Osteocyte (in vitro differentiated cells): ENCODE measurements around the gene PPP1R2C. TPM values are rescaled to one million over a fixed set of nuclear protein-coding genes. Genes with fewer than 3 reads are reported as not detected.

ENCODE experiments used
- DNase-seq: peaks from one replicate; pipeline ENCODE4 v3.0.0; 2021; ENCODE audit warnings: mixed read lengths; ENCODE audit not compliant: unreplicated experiment; ENCODE audit errors: extremely low spot score
- H3K27ac Mint-ChIP-seq: one replicate; pipeline ENCODE4 v1.8.0; 2021; ENCODE audit warnings: mild to moderate bottlenecking, mixed read lengths; ENCODE audit not compliant: unreplicated experiment
- H3K27me3 Mint-ChIP-seq: one replicate; pipeline ENCODE4 v1.8.0; 2021; ENCODE audit warnings: mixed read lengths; ENCODE audit not compliant: unreplicated experiment
- H3K36me3 Mint-ChIP-seq: one replicate; pipeline ENCODE4 v1.8.0; 2021; ENCODE audit warnings: mixed read lengths; ENCODE audit not compliant: unreplicated experiment
- H3K4me1 Mint-ChIP-seq: one replicate; pipeline ENCODE4 v1.8.0; 2021; ENCODE audit warnings: mixed read lengths; ENCODE audit not compliant: unreplicated experiment
- H3K4me3 Mint-ChIP-seq: one replicate; pipeline ENCODE4 v1.8.0; 2021; ENCODE audit warnings: mild to moderate bottlenecking, moderate library complexity, mixed read lengths; ENCODE audit not compliant: unreplicated experiment
- H3K9me3 Mint-ChIP-seq: one replicate; pipeline ENCODE4 v1.8.0; 2021; ENCODE audit warnings: mixed read lengths; ENCODE audit not compliant: unreplicated experiment
- long read RNA-seq: library from polyadenylated mRNA; unstranded; transcript quantifications from one replicate; pipeline ENCODE4 v2.0.0, GENCODE V29; 2021
- total RNA-seq: library from RNA; stranded (reverse); gene quantifications from 2 replicates; pipeline ENCODE4 v1.2.1, GENCODE V29; 2021
- TF ChIP-seq, protein P1 (sequence below): fragments of 200-600 bp; sonication (generic); IDR thresholded peaks from 2 replicates; pipeline ENCODE4 v1.5.0; 2021; ENCODE audit warnings: antibody characterized with exemption, mild to moderate bottlenecking, moderate library complexity

The PPP1R2C gene
- total RNA-seq: not detected in 2 replicates
- long read RNA-seq: 0 reads

DNA sequence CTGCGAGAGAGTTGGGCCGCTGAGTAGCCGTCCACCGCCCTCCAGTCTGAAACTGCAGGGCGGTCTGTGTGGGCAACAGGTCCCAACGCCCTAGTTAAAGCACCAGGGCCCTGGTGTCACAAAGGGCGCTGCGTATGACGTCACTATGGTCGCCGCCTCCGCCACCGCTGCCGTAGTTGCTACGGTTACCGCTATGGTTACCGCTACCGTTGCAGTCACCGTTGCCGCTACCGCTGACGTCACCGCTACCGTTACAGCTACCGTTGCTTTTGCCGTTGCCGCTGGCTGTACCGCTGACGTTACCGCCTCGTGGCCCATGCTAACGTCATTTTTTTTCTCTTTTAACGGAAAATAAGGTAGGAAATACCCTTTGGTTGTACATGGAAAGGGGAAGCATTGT, at the start of gene PPP1R2C:
Gene PPP1R2C, minus strand, starts transcription at position 68 of the 400 bp plus-strand sequence. CDS start 84 bp downstream, outside the sequence.
- TF ChIP-seq, protein P1, sequence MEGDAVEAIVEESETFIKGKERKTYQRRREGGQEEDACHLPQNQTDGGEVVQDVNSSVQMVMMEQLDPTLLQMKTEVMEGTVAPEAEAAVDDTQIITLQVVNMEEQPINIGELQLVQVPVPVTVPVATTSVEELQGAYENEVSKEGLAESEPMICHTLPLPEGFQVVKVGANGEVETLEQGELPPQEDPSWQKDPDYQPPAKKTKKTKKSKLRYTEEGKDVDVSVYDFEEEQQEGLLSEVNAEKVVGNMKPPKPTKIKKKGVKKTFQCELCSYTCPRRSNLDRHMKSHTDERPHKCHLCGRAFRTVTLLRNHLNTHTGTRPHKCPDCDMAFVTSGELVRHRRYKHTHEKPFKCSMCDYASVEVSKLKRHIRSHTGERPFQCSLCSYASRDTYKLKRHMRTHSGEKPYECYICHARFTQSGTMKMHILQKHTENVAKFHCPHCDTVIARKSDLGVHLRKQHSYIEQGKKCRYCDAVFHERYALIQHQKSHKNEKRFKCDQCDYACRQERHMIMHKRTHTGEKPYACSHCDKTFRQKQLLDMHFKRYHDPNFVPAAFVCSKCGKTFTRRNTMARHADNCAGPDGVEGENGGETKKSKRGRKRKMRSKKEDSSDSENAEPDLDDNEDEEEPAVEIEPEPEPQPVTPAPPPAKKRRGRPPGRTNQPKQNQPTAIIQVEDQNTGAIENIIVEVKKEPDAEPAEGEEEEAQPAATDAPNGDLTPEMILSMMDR: no peak
- Mint-ChIP-seq H3K27ac (no peak within 1 kb of the TSS), H3K36me3 (no peaks in the 10 kb centered on the region), H3K4me3 (no peak within 1 kb of the TSS), H3K27me3 (no peaks in the 10 kb centered on the region), H3K4me1 (no peaks in the 10 kb centered on the region), H3K9me3 (peaks cover 22% of the 10 kb centered on the region)
- no peak for DNase-seq

DNA sequence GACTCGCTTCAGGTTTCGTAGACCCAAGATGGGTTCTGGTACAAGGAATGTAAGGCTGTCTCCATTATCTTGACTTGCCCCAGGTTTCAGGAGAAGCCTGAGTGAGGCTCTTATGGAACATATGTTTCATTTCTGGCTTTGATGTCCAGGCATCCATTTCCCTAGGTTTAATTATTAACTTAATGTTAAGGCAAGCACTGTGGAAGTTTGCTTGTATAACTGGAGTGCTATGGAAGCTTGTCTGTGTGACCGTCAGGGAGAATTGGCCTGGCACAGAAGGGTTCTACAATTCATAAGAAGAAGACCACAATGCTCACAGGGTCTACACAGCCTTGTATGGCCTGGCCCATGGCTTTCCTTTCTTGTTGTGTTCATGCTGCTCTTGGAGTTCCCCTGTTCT, 47.2 kb upstream of the PPP1R2C start:
- no peaks in the 10 kb centered on the region for H3K36me3 Mint-ChIP-seq
- H3K27ac Mint-ChIP-seq: no peak overlapping the region
- no peaks in the 10 kb centered on the region for H3K4me1 Mint-ChIP-seq
- H3K27me3 Mint-ChIP-seq: no peaks in the 10 kb centered on the region
- TF ChIP-seq, protein P1: no peak
- no peak for DNase-seq
- peaks cover 35% of the 10 kb centered on the region for H3K9me3 Mint-ChIP-seq
- no peak overlapping the region for H3K4me3 Mint-ChIP-seq

DNA sequence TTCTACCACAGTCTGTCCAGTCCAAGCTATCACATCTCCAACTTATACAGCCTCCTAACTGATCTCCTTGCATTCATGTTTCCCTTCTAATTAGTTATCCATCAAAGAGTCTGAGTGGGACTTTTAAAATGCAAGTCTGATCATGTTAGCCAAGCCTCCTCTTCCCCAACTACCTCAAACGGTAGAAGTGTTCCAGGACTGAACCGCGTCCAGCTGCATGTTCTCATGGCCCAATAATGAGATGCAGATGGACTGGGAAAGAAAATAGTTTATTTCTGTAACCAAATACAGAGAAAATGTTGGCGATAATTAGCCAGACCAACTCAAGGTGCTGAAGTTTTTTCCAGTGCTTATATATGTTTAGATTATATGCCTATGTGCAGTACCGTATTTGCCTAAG, 46.6 kb upstream of the PPP1R2C start:
- no peak overlapping the region for H3K27ac Mint-ChIP-seq
- H3K36me3 Mint-ChIP-seq: no peaks in the 10 kb centered on the region
- H3K4me1 Mint-ChIP-seq: no peaks in the 10 kb centered on the region
- DNase-seq: no peak
- no peak overlapping the region for H3K4me3 Mint-ChIP-seq
- TF ChIP-seq, protein P1: no peak
- no peaks in the 10 kb centered on the region for H3K27me3 Mint-ChIP-seq
- peaks cover 37% of the 10 kb centered on the region for H3K9me3 Mint-ChIP-seq

DNA sequence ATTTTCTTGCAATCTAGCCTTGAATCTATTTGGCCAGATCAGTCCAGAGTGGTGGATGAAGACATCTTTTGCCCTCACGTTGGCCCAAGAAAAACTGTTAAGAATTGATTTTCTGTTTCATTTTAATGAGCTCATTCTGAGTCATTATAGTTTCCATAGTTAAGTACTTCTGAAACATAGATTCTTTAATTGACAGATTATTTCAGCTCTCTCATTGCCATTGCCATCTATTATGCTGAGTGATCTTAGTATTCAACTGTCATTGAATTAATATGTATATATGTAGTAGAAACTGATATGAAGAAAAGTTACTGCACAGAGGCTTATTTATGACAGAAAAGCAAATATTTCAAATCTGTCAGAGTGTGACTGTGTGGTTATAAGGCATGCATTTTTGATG, 45.5 kb upstream of the PPP1R2C start:
- Mint-ChIP-seq H3K9me3 (peaks cover 32% of the 10 kb centered on the region), H3K27ac (no peak overlapping the region), H3K27me3 (no peaks in the 10 kb centered on the region), H3K4me1 (no peaks in the 10 kb centered on the region), H3K36me3 (no peaks in the 10 kb centered on the region), H3K4me3 (no peak overlapping the region)
- DNase-seq: no peak
- TF ChIP-seq, protein P1: no peak

DNA sequence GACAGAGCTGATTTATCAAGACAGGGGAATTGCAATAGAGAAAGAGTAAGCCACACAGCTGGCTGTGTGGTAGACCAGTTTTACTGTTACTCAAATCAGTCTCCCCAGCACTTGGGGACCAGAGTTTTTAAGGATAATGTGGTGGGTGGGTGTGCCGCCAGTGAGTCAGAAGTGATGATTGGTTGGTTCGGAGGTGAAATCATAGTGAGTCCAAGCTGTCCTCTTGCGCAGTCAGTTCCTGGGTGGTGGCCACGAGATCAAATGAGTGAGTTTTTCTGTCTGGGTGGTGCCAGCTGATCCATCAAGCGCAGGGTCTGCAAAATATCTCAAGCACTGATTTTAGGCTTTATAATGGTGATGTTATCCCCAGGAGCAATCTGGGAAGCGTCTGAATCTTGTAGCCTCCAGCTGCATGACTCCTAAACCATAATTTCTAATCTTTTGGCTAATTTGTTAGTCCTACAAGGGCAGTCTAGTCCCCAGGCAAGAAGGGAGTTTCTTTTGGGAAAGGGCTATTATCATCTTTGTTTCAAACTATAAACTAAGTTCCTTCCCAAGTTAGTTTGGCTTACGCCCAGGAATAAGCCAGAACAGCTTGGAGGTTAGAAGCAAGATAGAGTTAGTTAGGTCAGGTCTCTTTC, 44.0 kb upstream of the PPP1R2C start:
- Mint-ChIP-seq H3K4me3 (no peak overlapping the region), H3K9me3 (peaks cover 26% of the 10 kb centered on the region), H3K27ac (no peak overlapping the region), H3K27me3 (no peaks in the 10 kb centered on the region), H3K36me3 (no peaks in the 10 kb centered on the region), H3K4me1 (no peaks in the 10 kb centered on the region)
- no peak for DNase-seq
- TF ChIP-seq, protein P1: no peak
